OCI-LY7 (cell line): ENCODE measurements around the gene PLD5. TPM values are rescaled to one million over a fixed set of nuclear protein-coding genes. Genes with fewer than 3 reads are reported as not detected.

Experiments
- BruUV-seq: library from RNA; stranded (reverse); fragments of 400-500 nt; replicated peaks from 2 replicates; lab custom pipeline; 2021; lab: Mats Ljungman, UMichigan
- CTCF ChIA-PET: fragments of 300-600 bp; sonication (Branson Sonifier 250); formaldehyde crosslinking; loops from one replicate; lab custom pipeline; 2022; ENCODE audit warnings: antibody characterized with exemption; ENCODE audit not compliant: unreplicated experiment; lab: Charles Lee
- POLR2A ChIA-PET: fragments of 300-600 bp; sonication (Branson Sonifier 250); formaldehyde crosslinking; loops from one replicate; lab custom pipeline; 2022; ENCODE audit warnings: antibody characterized with exemption; lab: Charles Lee
- DNase-seq: peaks from one replicate; pipeline ENCODE4 v3.0.0-alpha.2; 2015; ENCODE audit warnings: low spot score
- H2AFZ ChIP-seq: fragments of 200-600 bp; sonication (generic), shearing (Covaris generic); 2 replicates; pipeline ENCODE4 v1.6.1; 2014; ENCODE audit warnings: mild to moderate bottlenecking, antibody characterized with exemption, low read length, moderate library complexity
- H3K27ac ChIP-seq: fragments of 200-600 bp; sonication (generic); 2 replicates; pipeline ENCODE4 v1.5.1; 2014; ENCODE audit warnings: mixed run types, low read depth, mild to moderate bottlenecking, moderate library complexity, low read length, inconsistent platforms; ENCODE audit not compliant: poor library complexity, severe bottlenecking
- H3K36me3 ChIP-seq: fragments of 200-600 bp; sonication (generic); 2 replicates; pipeline ENCODE4 v1.6.1; 2014; ENCODE audit warnings: mild to moderate bottlenecking, antibody characterized with exemption, low read length, moderate library complexity, mixed read lengths; ENCODE audit not compliant: insufficient read depth
- H3K4me1 ChIP-seq: fragments of 200-600 bp; sonication (generic); 2 replicates; pipeline ENCODE4 v1.5.1; 2014; ENCODE audit warnings: mild to moderate bottlenecking, low read length; ENCODE audit not compliant: insufficient read depth, poor library complexity, severe bottlenecking
- H3K4me2 ChIP-seq: fragments of 200-600 bp; sonication (generic); 2 replicates; pipeline ENCODE4 v1.6.1; 2014; ENCODE audit warnings: mild to moderate bottlenecking, low read length
- H3K4me3 ChIP-seq: fragments of 200-600 bp; sonication (generic); 2 replicates; pipeline ENCODE4 v1.5.1; 2014; ENCODE audit warnings: mild to moderate bottlenecking, low read depth, low read length; ENCODE audit not compliant: poor library complexity, severe bottlenecking
- H3K79me2 ChIP-seq: fragments of 200-600 bp; sonication (generic); 2 replicates; pipeline ENCODE4 v1.6.1; 2016; ENCODE audit warnings: low read depth, mild to moderate bottlenecking, low read length, moderate library complexity, mixed read lengths; ENCODE audit not compliant: insufficient read depth
- H3K9me2 ChIP-seq: fragments of 200-600 bp; sonication (generic); 2 replicates; pipeline ENCODE4 v1.6.1; 2016; ENCODE audit warnings: mild to moderate bottlenecking, low read length, mixed read lengths; ENCODE audit not compliant: insufficient read depth
- H3K9me3 ChIP-seq: fragments of 200-600 bp; sonication (generic); 2 replicates; pipeline ENCODE4 v1.6.1; 2014; ENCODE audit warnings: mild to moderate bottlenecking, mixed run types, low read length, mixed read lengths
- H4K20me1 ChIP-seq: fragments of 200-600 bp; sonication (generic); 2 replicates; pipeline ENCODE4 v1.6.1; 2014; ENCODE audit warnings: mild to moderate bottlenecking, antibody characterized with exemption, low read length, moderate library complexity, mixed read lengths; ENCODE audit not compliant: insufficient read depth
- EZH2phosphoT487 ChIP-seq: fragments of 200-600 bp; sonication (generic); IDR thresholded peaks from 2 replicates; pipeline ENCODE4 v1.6.1; 2018; ENCODE audit warnings: low read depth, borderline replicate concordance, mild to moderate bottlenecking, mixed run types, antibody characterized with exemption, low read length, moderate library complexity, mixed read lengths
- intact Hi-C: fragments of 100-400 bp; cut with micrococcal nuclease; formaldehyde crosslinking; loops from one replicate; pipeline ENCODE4 v1.10.0; 2022; ENCODE audit not compliant: unreplicated experiment
- total RNA-seq, 2 experiments: library from RNA; depleted of rRNA in 1 of 2; stranded (reverse); fragments of >200 nt in 1 of 2; shearing (Covaris generic) in 1 of 2; gene quantifications; 2 replicates each; pipeline ENCODE4 v1.2.3, GENCODE V29; 2014 to 2022
- TF ChIP-seq, protein P1 (sequence below): fragments of 200-600 bp; sonication (generic); conservative IDR thresholded peaks from 2 replicates; pipeline ENCODE4 v1.5.1; 2014; ENCODE audit warnings: mild to moderate bottlenecking, antibody characterized with exemption, low read length, moderate library complexity, mixed read lengths

The PLD5 gene
- total RNA-seq, 2 experiments from 2014 or later: not detected

DNA sequence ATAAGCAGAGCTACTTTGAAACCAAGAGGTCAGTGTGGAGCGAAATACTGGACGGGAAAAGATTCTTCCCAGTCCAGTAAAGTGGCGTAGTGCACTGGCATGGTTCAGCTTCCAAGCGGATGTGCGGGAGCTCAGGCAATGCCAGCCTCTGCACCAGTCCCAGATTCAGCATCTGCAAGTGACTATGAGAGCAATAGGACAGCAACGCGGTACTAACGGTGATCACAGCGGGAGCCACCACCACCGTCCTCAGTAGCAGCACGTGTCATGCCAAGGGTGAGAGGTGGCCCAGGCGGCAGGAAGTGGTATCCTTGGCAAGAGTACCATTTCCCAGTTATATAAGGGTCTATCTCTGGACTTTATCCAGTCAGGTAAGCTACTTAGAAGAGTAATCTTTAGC lies 17.8 kb downstream of the PLD5 start:
- Histone ChIP-seq H3K4me2 (no peak overlapping the region), H2AFZ (no peak overlapping the region), H3K79me2 (no peaks in the 10 kb centered on the region), H3K9me3 (no peaks in the 10 kb centered on the region), H4K20me1 (no peaks in the 10 kb centered on the region), H3K36me3 (no peaks in the 10 kb centered on the region), H3K4me3 (no peak overlapping the region), H3K4me1 (no peaks in the 10 kb centered on the region), H3K9me2 (no peaks in the 10 kb centered on the region), H3K27ac (no peak overlapping the region)
- no peak for DNase-seq
- ChIA-PET CTCF (no interaction called here), POLR2A (interaction anchor here (0.7 to 1.3 kb wide), 4 partner anchors 10 to 118 kb away, joined by 3 read pairs; no protein-coding TSS in a partner anchor)
- intact Hi-C loops: no loop called here
- BruUV-seq: no TSS peak
- TF ChIP-seq, protein P1, sequence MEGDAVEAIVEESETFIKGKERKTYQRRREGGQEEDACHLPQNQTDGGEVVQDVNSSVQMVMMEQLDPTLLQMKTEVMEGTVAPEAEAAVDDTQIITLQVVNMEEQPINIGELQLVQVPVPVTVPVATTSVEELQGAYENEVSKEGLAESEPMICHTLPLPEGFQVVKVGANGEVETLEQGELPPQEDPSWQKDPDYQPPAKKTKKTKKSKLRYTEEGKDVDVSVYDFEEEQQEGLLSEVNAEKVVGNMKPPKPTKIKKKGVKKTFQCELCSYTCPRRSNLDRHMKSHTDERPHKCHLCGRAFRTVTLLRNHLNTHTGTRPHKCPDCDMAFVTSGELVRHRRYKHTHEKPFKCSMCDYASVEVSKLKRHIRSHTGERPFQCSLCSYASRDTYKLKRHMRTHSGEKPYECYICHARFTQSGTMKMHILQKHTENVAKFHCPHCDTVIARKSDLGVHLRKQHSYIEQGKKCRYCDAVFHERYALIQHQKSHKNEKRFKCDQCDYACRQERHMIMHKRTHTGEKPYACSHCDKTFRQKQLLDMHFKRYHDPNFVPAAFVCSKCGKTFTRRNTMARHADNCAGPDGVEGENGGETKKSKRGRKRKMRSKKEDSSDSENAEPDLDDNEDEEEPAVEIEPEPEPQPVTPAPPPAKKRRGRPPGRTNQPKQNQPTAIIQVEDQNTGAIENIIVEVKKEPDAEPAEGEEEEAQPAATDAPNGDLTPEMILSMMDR: no peak
- TF ChIP-seq EZH2phosphoT487: no peak

DNA sequence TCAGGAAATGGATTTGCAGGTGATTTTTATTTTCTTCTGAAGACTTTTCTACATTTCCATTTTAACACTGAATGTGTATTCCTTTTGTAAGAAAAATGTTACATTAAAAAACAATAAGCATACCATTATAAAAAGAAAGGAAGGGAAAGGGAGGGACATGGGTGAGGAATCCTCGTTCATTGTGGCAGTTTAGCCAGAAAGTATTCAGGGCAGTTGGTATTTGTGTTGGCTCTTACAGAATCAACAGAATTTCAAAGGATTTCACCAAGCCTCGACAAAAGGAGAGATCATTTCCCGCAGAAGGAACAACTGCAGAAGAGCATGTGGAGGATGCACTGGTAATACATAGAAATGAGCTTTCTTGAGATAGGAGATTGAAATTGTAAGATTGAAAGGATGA lies 35.0 kb downstream of the PLD5 start:
- no peaks in the 10 kb centered on the region for H3K79me2 ChIP-seq
- H3K4me3 ChIP-seq: no peak overlapping the region
- no peaks in the 10 kb centered on the region for H3K36me3 ChIP-seq
- ChIA-PET POLR2A (no interaction called here), CTCF (no interaction called here)
- H3K4me2 ChIP-seq: no peak overlapping the region
- H3K9me2 ChIP-seq: no peaks in the 10 kb centered on the region
- H2AFZ ChIP-seq: no peak overlapping the region
- BruUV-seq: no TSS peak
- DNase-seq: no peak
- TF ChIP-seq, protein P1: no peak
- no peak for TF ChIP-seq EZH2phosphoT487
- H3K27ac ChIP-seq: no peak overlapping the region
- H4K20me1 ChIP-seq: no peaks in the 10 kb centered on the region
- H3K4me1 ChIP-seq: no peaks in the 10 kb centered on the region
- intact Hi-C loops: no loop called here
- no peaks in the 10 kb centered on the region for H3K9me3 ChIP-seq

DNA sequence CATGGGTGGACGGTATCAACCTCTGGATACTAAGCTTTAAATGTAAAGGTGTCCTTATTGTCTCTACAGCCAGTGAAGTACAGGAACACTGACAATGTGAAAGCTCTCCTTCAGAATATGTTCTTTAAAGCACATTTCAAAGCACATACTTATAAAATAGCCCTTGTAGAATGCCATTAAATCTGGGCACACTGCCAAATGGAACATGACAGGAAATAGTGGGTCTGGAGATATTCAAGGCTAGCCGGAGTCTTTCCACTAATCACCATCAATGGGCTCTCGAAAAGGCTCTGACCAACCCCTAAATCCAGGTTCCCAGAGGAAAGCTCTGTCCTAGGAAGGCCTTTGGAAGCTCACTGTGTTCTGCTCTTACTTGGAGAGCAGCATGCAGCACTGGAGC lies 46.6 kb downstream of the PLD5 start:
- H3K9me3 ChIP-seq: no peaks in the 10 kb centered on the region
- intact Hi-C loops: no loop called here
- no peak for DNase-seq
- H3K4me3 ChIP-seq: no peak overlapping the region
- no peak for TF ChIP-seq EZH2phosphoT487
- TF ChIP-seq, protein P1: no peak
- H3K4me2 ChIP-seq: no peak overlapping the region
- H3K36me3 ChIP-seq: no peaks in the 10 kb centered on the region
- CTCF ChIA-PET: no interaction called here
- no TSS peak for BruUV-seq
- H2AFZ ChIP-seq: no peak overlapping the region
- no peak overlapping the region for H3K27ac ChIP-seq
- H4K20me1 ChIP-seq: no peaks in the 10 kb centered on the region
- H3K79me2 ChIP-seq: no peaks in the 10 kb centered on the region
- POLR2A ChIA-PET: interaction anchor here (0.5 kb wide), 1 partner anchor 151 kb away, joined by 3 read pairs; no protein-coding TSS in a partner anchor
- H3K9me2 ChIP-seq: no peaks in the 10 kb centered on the region
- H3K4me1 ChIP-seq: no peaks in the 10 kb centered on the region
